ENCODE data around the gene CCL28.
"Not testable (repeated sequence)": the region's sequence is repeated elsewhere in the genome, so short reads cannot be mapped to it uniquely, and the experiment has no call there.

CCL28 gene

GRCh38 chr5:43367909-43368669 lies 44.1 kb downstream of the CCL28 start:
- Histone ChIP-seq H3K27ac (ENCODE audit: insufficient read depth in 1 of 2, low read depth in 1 of 2, low read length in 2 of 2, poor library complexity in 1 of 2, severe bottlenecking in 2 of 2) (no peak overlapping the region), H3K36me3 (ENCODE audit: control insufficient read depth in 4 of 4, insufficient read depth in 4 of 4, low read length in 3 of 4) (peaks cover 0 to 2% (median 0%) of the 10 kb centered on the region in 4 experiments), H3K9me3 (ENCODE audit: control extremely low read depth in 1 of 5, control insufficient read depth in 4 of 5, insufficient read depth in 2 of 5, low read depth in 1 of 5, low read length in 4 of 5) (peaks cover 0 to 5% (median 1%) of the 10 kb centered on the region in 5 experiments), H3K4me3 (ENCODE audit: control insufficient read depth in 1 of 7, extremely low read depth in 1 of 7, insufficient read depth in 4 of 7, low read depth in 2 of 7, low read length in 6 of 7) (no peak overlapping the region), H3K27me3 (replicated peaks in 2 of 5; ENCODE audit: control insufficient read depth in 4 of 5, insufficient read depth in 5 of 5, low read length in 4 of 5) (no peaks in the 10 kb centered on the region), H3K4me1 (ENCODE audit: control extremely low read depth in 1 of 4, control insufficient read depth in 4 of 4, insufficient read depth in 4 of 4, low read length in 3 of 4) (peaks cover 0 to 10% (median 0%) of the 10 kb centered on the region in 4 experiments)
- CTCF ChIA-PET, result no interaction called here
- POLR2A ChIA-PET, result no interaction called here
- no CpG with 5 or more reads among the region's 3 CpGs for WGBS (ENCODE audit: insufficient coverage)
- no peak for DNase-seq

DNA sequence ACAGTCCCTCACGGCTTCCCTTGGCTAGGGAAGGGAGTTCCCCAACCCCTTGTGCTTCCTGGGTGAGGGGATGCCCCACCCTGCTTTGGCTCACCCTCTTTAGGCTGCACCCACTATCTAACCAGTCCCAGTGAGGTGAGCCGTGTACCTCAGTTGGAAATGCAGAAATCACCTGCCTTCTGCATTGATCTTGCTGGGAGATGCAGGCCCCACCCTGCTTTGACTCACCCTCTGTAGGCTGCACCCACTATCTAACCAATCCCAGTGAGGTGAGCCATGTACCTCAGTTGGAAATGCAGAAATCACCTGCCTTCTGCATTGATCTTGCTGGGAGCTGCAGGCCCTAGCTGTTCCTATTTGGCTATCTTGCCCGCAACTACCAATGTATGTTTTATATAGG lies 44.7 kb downstream of the CCL28 start:
- DNase-seq, result no peak
- H3K27ac ChIP-seq (ENCODE audit: insufficient read depth in 1 of 2, low read depth in 1 of 2, low read length in 2 of 2, poor library complexity in 1 of 2, severe bottlenecking in 2 of 2), result no peak overlapping the region
- no peaks in the 10 kb centered on the region for H3K27me3 ChIP-seq (replicated peaks in 2 of 5; ENCODE audit: control insufficient read depth in 4 of 5, insufficient read depth in 5 of 5, low read length in 4 of 5)
- POLR2A ChIA-PET, result no interaction called here
- peaks cover 0 to 5% (median 1%) of the 10 kb centered on the region in 5 experiments for H3K9me3 ChIP-seq (ENCODE audit: control extremely low read depth in 1 of 5, control insufficient read depth in 4 of 5, insufficient read depth in 2 of 5, low read depth in 1 of 5, low read length in 4 of 5)
- CTCF ChIA-PET, result no interaction called here
- no peak overlapping the region for H3K4me3 ChIP-seq (ENCODE audit: control insufficient read depth in 1 of 7, extremely low read depth in 1 of 7, insufficient read depth in 4 of 7, low read depth in 2 of 7, low read length in 6 of 7)
- H3K36me3 ChIP-seq (ENCODE audit: control insufficient read depth in 4 of 4, insufficient read depth in 4 of 4, low read length in 3 of 4), result peaks cover 0 to 2% (median 0%) of the 10 kb centered on the region in 4 experiments
- 90% methylated on average over 2 of the region's 3 CpGs for WGBS (ENCODE audit: insufficient coverage)
- peaks cover 0 to 10% (median 0%) of the 10 kb centered on the region in 4 experiments for H3K4me1 ChIP-seq (ENCODE audit: control extremely low read depth in 1 of 4, control insufficient read depth in 4 of 4, insufficient read depth in 4 of 4, low read length in 3 of 4)

GRCh38 chr5:43366680-43367246 lies 45.4 kb downstream of the CCL28 start:
- H3K4me3 ChIP-seq (ENCODE audit: control insufficient read depth in 1 of 7, extremely low read depth in 1 of 7, insufficient read depth in 4 of 7, low read depth in 2 of 7, low read length in 6 of 7); H3K4me1 ChIP-seq (ENCODE audit: control extremely low read depth in 1 of 4, control insufficient read depth in 4 of 4, insufficient read depth in 4 of 4, low read length in 3 of 4); H3K36me3 ChIP-seq (ENCODE audit: control insufficient read depth in 4 of 4, insufficient read depth in 4 of 4, low read length in 3 of 4); DNase-seq; CTCF ChIA-PET; H3K27ac ChIP-seq (ENCODE audit: insufficient read depth in 1 of 2, low read depth in 1 of 2, low read length in 2 of 2, poor library complexity in 1 of 2, severe bottlenecking in 2 of 2); POLR2A ChIA-PET; H3K27me3 ChIP-seq (replicated peaks in 2 of 5; ENCODE audit: control insufficient read depth in 4 of 5, insufficient read depth in 5 of 5, low read length in 4 of 5); H3K9me3 ChIP-seq (ENCODE audit: control extremely low read depth in 1 of 5, control insufficient read depth in 4 of 5, insufficient read depth in 2 of 5, low read depth in 1 of 5, low read length in 4 of 5): not testable (repeated sequence)
- WGBS (ENCODE audit: insufficient coverage), result 57% methylated on average over 1 of the region's 4 CpGs

DNA sequence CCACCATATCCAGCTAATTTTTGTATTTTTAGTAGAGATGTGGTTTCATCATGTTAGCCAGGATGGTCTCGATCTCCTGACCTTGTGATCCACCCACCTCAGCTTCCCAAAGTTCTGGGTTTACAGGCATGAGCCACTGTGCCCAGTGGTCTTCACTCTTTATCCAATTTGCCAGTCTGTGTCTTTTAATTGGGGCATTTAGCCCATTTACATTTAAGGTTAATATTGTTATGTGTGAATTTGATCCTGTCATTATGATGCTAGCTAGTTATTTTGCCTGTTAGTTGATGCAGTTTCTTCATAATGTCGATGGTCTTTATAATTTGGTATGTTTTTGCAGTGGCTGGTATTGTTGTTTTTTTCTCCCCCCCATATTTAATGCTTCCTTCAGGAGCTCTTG lies 47.0 kb downstream of the CCL28 start:
- CTCF ChIA-PET; H3K27me3 ChIP-seq (replicated peaks in 2 of 5; ENCODE audit: control insufficient read depth in 4 of 5, insufficient read depth in 5 of 5, low read length in 4 of 5): not testable (repeated sequence)

GRCh38 chr5:43363445-43364152 lies 48.6 kb downstream of the CCL28 start:
- DNase-seq, result no peak
- no peak overlapping the region for H3K27ac ChIP-seq (ENCODE audit: insufficient read depth in 1 of 2, low read depth in 1 of 2, low read length in 2 of 2, poor library complexity in 1 of 2, severe bottlenecking in 2 of 2)
- H3K27me3 ChIP-seq (replicated peaks in 2 of 5; ENCODE audit: control insufficient read depth in 4 of 5, insufficient read depth in 5 of 5, low read length in 4 of 5), result no peaks in the 10 kb centered on the region
- H3K4me3 ChIP-seq (ENCODE audit: control insufficient read depth in 1 of 7, extremely low read depth in 1 of 7, insufficient read depth in 4 of 7, low read depth in 2 of 7, low read length in 6 of 7), result no peak overlapping the region
- WGBS (ENCODE audit: insufficient coverage), result 80% methylated on average over 2 of the region's 2 CpGs
- H3K36me3 ChIP-seq (ENCODE audit: control insufficient read depth in 4 of 4, insufficient read depth in 4 of 4, low read length in 3 of 4), result peaks cover 0 to 2% (median 0%) of the 10 kb centered on the region in 4 experiments
- CTCF ChIA-PET, result no interaction called here
- H3K9me3 ChIP-seq (ENCODE audit: control extremely low read depth in 1 of 5, control insufficient read depth in 4 of 5, insufficient read depth in 2 of 5, low read depth in 1 of 5, low read length in 4 of 5), result peaks cover 0 to 16% (median 8%) of the 10 kb centered on the region in 5 experiments
- POLR2A ChIA-PET, result no interaction called here
- H3K4me1 ChIP-seq (ENCODE audit: control extremely low read depth in 1 of 4, control insufficient read depth in 4 of 4, insufficient read depth in 4 of 4, low read length in 3 of 4), result peaks cover 0 to 7% (median 0%) of the 10 kb centered on the region in 4 experiments

More for the DNA sequence above, 47.0 kb downstream of the CCL28 start:
- H3K27ac ChIP-seq (ENCODE audit: insufficient read depth in 1 of 2, low read depth in 1 of 2, low read length in 2 of 2, poor library complexity in 1 of 2, severe bottlenecking in 2 of 2); H3K9me3 ChIP-seq (ENCODE audit: control extremely low read depth in 1 of 5, control insufficient read depth in 4 of 5, insufficient read depth in 2 of 5, low read depth in 1 of 5, low read length in 4 of 5); H3K36me3 ChIP-seq (ENCODE audit: control insufficient read depth in 4 of 4, insufficient read depth in 4 of 4, low read length in 3 of 4); DNase-seq; H3K4me3 ChIP-seq (ENCODE audit: control insufficient read depth in 1 of 7, extremely low read depth in 1 of 7, insufficient read depth in 4 of 7, low read depth in 2 of 7, low read length in 6 of 7); POLR2A ChIA-PET; H3K4me1 ChIP-seq (ENCODE audit: control extremely low read depth in 1 of 4, control insufficient read depth in 4 of 4, insufficient read depth in 4 of 4, low read length in 3 of 4): not testable (repeated sequence)
- WGBS (ENCODE audit: insufficient coverage), result no CpG with 5 or more reads among the region's 2 CpGs

GRCh38 chr5:43362725-43363435 lies 49.3 kb downstream of the CCL28 start:
- WGBS (ENCODE audit: insufficient coverage), result 100% methylated on average over 1 of the region's 3 CpGs
- POLR2A ChIA-PET, result no interaction called here
- Histone ChIP-seq H3K9me3 (ENCODE audit: control extremely low read depth in 1 of 5, control insufficient read depth in 4 of 5, insufficient read depth in 2 of 5, low read depth in 1 of 5, low read length in 4 of 5) (peaks cover 0 to 16% (median 8%) of the 10 kb centered on the region in 5 experiments), H3K27ac (ENCODE audit: insufficient read depth in 1 of 2, low read depth in 1 of 2, low read length in 2 of 2, poor library complexity in 1 of 2, severe bottlenecking in 2 of 2) (no peak overlapping the region), H3K27me3 (replicated peaks in 2 of 5; ENCODE audit: control insufficient read depth in 4 of 5, insufficient read depth in 5 of 5, low read length in 4 of 5) (no peaks in the 10 kb centered on the region), H3K4me3 (ENCODE audit: control insufficient read depth in 1 of 7, extremely low read depth in 1 of 7, insufficient read depth in 4 of 7, low read depth in 2 of 7, low read length in 6 of 7) (no peak overlapping the region), H3K36me3 (ENCODE audit: control insufficient read depth in 4 of 4, insufficient read depth in 4 of 4, low read length in 3 of 4) (no peaks in the 10 kb centered on the region), H3K4me1 (ENCODE audit: control extremely low read depth in 1 of 4, control insufficient read depth in 4 of 4, insufficient read depth in 4 of 4, low read length in 3 of 4) (peaks cover 0 to under 1% (median 0%) of the 10 kb centered on the region in 4 experiments)
- CTCF ChIA-PET, result no interaction called here
- DNase-seq, result no peak

All from common myeloid progenitor, CD34-positive (primary cell).